GM21619 (cell line): ENCODE results near the gene RGS12.

Source experiments
- ATAC-seq: cut with Tn5 transposase; IDR thresholded peaks from one replicate; pipeline ENCODE4 v1.9.1; 2021; ENCODE audit not compliant: unreplicated experiment

Gene RGS12

GRCh38 chr4:3328814-3329663 is 36.2 kb downstream of the RGS12 start:
- no peak for ATAC-seq

GRCh38 chr4:3329887-3330286 is 37.1 kb downstream of the RGS12 start:
- no peak for ATAC-seq

- ATAC-seq, result no peak
Measured at GRCh38 chr4:3330707-3331106, 37.9 kb downstream of the RGS12 start.

- no peak for ATAC-seq
Measured at GRCh38 chr4:3331511-3332394, 38.9 kb downstream of the RGS12 start.

- no peak for ATAC-seq
Measured at GRCh38 chr4:3332498-3332897, 39.7 kb downstream of the RGS12 start.

- no peak for ATAC-seq
Measured at GRCh38 chr4:3334316-3334715, 41.5 kb downstream of the RGS12 start.

GRCh38 chr4:3335385-3335784 is 42.6 kb downstream of the RGS12 start:
- no peak for ATAC-seq

- no peak for ATAC-seq
Measured at GRCh38 chr4:3335982-3336381, 43.2 kb downstream of the RGS12 start.

GRCh38 chr4:3336382-3337356 is 43.8 kb downstream of the RGS12 start:
- ATAC-seq, result no peak

- ATAC-seq, result no peak
Measured at GRCh38 chr4:3337357-3337732, 44.5 kb downstream of the RGS12 start.

GRCh38 chr4:3337811-3338210 is 45.0 kb downstream of the RGS12 start:
- ATAC-seq, result no peak

- no peak for ATAC-seq
Measured at GRCh38 chr4:3338321-3338838, 45.6 kb downstream of the RGS12 start.

- ATAC-seq, result no peak
Measured at GRCh38 chr4:3338976-3339531, 46.2 kb downstream of the RGS12 start.

GRCh38 chr4:3339577-3339976 is 46.8 kb downstream of the RGS12 start:
- no peak for ATAC-seq

GRCh38 chr4:3340038-3340699 is 47.3 kb downstream of the RGS12 start:
- no peak for ATAC-seq

- ATAC-seq, result no peak
Measured at GRCh38 chr4:3340700-3341083, 47.9 kb downstream of the RGS12 start.

GRCh38 chr4:3341760-3342159 is 48.9 kb downstream of the RGS12 start:
- ATAC-seq, result no peak

GRCh38 chr4:3342182-3342854 is 49.5 kb downstream of the RGS12 start:
- no peak for ATAC-seq
